Measurements from ENCODE around the gene IMMP2L.
"Not testable (repeated sequence)": the region's sequence is repeated elsewhere in the genome, so short reads cannot be mapped to it uniquely, and the experiment has no call there.

Gene IMMP2L

GRCh38 chr7:111292026-111292470, 270.2 kb downstream of the IMMP2L start:
- Histone ChIP-seq H2AFZ (ENCODE audit: low read depth, low read length, severe bottlenecking) (no peak overlapping the region), H4K20me1 (ENCODE audit: low read depth, low read length) (no peaks in the 10 kb centered on the region), H3K27me3 (ENCODE audit: low read length) (no peaks in the 10 kb centered on the region), H3F3A (ENCODE audit: insufficient read depth) (no peaks in the 10 kb centered on the region), H3K79me2 (ENCODE audit: insufficient read depth, low read length) (no peaks in the 10 kb centered on the region), H3K9ac (ENCODE audit: low read length) (no peak overlapping the region), H3K36me3 (ENCODE audit: low read length) (no peaks in the 10 kb centered on the region), H3K9me3 (ENCODE audit: insufficient read depth, low read length) (no peaks in the 10 kb centered on the region), H3K4me2 (ENCODE audit: low read depth, low read length, poor library complexity, severe bottlenecking) (no peak overlapping the region), H3K27ac (ENCODE audit: low read depth, low read length) (no peak overlapping the region), H3K4me3 (ENCODE audit: insufficient read depth, low read length, poor library complexity, severe bottlenecking) (no peak overlapping the region), H3K9me2 (replicated peaks; ENCODE audit: insufficient read depth, low read length) (no peaks in the 10 kb centered on the region)
- TF ChIP-seq, protein P1, sequence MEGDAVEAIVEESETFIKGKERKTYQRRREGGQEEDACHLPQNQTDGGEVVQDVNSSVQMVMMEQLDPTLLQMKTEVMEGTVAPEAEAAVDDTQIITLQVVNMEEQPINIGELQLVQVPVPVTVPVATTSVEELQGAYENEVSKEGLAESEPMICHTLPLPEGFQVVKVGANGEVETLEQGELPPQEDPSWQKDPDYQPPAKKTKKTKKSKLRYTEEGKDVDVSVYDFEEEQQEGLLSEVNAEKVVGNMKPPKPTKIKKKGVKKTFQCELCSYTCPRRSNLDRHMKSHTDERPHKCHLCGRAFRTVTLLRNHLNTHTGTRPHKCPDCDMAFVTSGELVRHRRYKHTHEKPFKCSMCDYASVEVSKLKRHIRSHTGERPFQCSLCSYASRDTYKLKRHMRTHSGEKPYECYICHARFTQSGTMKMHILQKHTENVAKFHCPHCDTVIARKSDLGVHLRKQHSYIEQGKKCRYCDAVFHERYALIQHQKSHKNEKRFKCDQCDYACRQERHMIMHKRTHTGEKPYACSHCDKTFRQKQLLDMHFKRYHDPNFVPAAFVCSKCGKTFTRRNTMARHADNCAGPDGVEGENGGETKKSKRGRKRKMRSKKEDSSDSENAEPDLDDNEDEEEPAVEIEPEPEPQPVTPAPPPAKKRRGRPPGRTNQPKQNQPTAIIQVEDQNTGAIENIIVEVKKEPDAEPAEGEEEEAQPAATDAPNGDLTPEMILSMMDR (IDR thresholded peaks at IDR 0.05; ENCODE audit: insufficient read depth, low read length, poor library complexity, severe bottlenecking), result no peak
- no peak for TF ChIP-seq EZH2phosphoT487 (conservative IDR thresholded peaks at IDR 0.05; ENCODE audit: low read length)

- H3K36me3 ChIP-seq (ENCODE audit: low read length), result no peaks in the 10 kb centered on the region
- no peaks in the 10 kb centered on the region for H3K79me2 ChIP-seq (ENCODE audit: insufficient read depth, low read length)
- no peak overlapping the region for H3K4me2 ChIP-seq (ENCODE audit: low read depth, low read length, poor library complexity, severe bottlenecking)
- TF ChIP-seq EZH2phosphoT487 (conservative IDR thresholded peaks at IDR 0.05; ENCODE audit: low read length), result no peak
- TF ChIP-seq, protein P1 (IDR thresholded peaks at IDR 0.05; ENCODE audit: insufficient read depth, low read length, poor library complexity, severe bottlenecking), result no peak
- H3F3A ChIP-seq (ENCODE audit: insufficient read depth), result no peaks in the 10 kb centered on the region
- H3K9ac ChIP-seq (ENCODE audit: low read length), result no peak overlapping the region
- H3K4me3 ChIP-seq (ENCODE audit: insufficient read depth, low read length, poor library complexity, severe bottlenecking), result no peak overlapping the region
- no peaks in the 10 kb centered on the region for H4K20me1 ChIP-seq (ENCODE audit: low read depth, low read length)
- no peaks in the 10 kb centered on the region for H3K27me3 ChIP-seq (ENCODE audit: low read length)
- no peak overlapping the region for H3K27ac ChIP-seq (ENCODE audit: low read depth, low read length)
- no peaks in the 10 kb centered on the region for H3K9me2 ChIP-seq (replicated peaks; ENCODE audit: insufficient read depth, low read length)
- no peaks in the 10 kb centered on the region for H3K9me3 ChIP-seq (ENCODE audit: insufficient read depth, low read length)
- no peak overlapping the region for H2AFZ ChIP-seq (ENCODE audit: low read depth, low read length, severe bottlenecking)
Measured at GRCh38 chr7:111290982-111291381, 271.3 kb downstream of the IMMP2L start.

GRCh38 chr7:111290419-111290818, 271.9 kb downstream of the IMMP2L start:
- Histone ChIP-seq H3K9me3 (ENCODE audit: insufficient read depth, low read length) (no peaks in the 10 kb centered on the region), H3K4me3 (ENCODE audit: insufficient read depth, low read length, poor library complexity, severe bottlenecking) (no peak overlapping the region), H3K79me2 (ENCODE audit: insufficient read depth, low read length) (no peaks in the 10 kb centered on the region), H3K36me3 (ENCODE audit: low read length) (no peaks in the 10 kb centered on the region), H3K27me3 (ENCODE audit: low read length) (no peaks in the 10 kb centered on the region), H3K9ac (ENCODE audit: low read length) (no peak overlapping the region), H3K4me2 (ENCODE audit: low read depth, low read length, poor library complexity, severe bottlenecking) (no peak overlapping the region), H3K27ac (ENCODE audit: low read depth, low read length) (no peak overlapping the region), H4K20me1 (ENCODE audit: low read depth, low read length) (no peaks in the 10 kb centered on the region), H2AFZ (ENCODE audit: low read depth, low read length, severe bottlenecking) (no peak overlapping the region), H3F3A (ENCODE audit: insufficient read depth) (no peaks in the 10 kb centered on the region), H3K9me2 (replicated peaks; ENCODE audit: insufficient read depth, low read length) (no peaks in the 10 kb centered on the region)
- no peak for TF ChIP-seq EZH2phosphoT487 (conservative IDR thresholded peaks at IDR 0.05; ENCODE audit: low read length)
- TF ChIP-seq, protein P1 (IDR thresholded peaks at IDR 0.05; ENCODE audit: insufficient read depth, low read length, poor library complexity, severe bottlenecking), result no peak

- not testable (repeated sequence) for H4K20me1 ChIP-seq (ENCODE audit: low read depth, low read length); H3K36me3 ChIP-seq (ENCODE audit: low read length); H3K9ac ChIP-seq (ENCODE audit: low read length); H2AFZ ChIP-seq (ENCODE audit: low read depth, low read length, severe bottlenecking); H3F3A ChIP-seq (ENCODE audit: insufficient read depth); H3K9me3 ChIP-seq (ENCODE audit: insufficient read depth, low read length); H3K27ac ChIP-seq (ENCODE audit: low read depth, low read length); H3K79me2 ChIP-seq (ENCODE audit: insufficient read depth, low read length); H3K4me3 ChIP-seq (ENCODE audit: insufficient read depth, low read length, poor library complexity, severe bottlenecking); H3K9me2 ChIP-seq (replicated peaks; ENCODE audit: insufficient read depth, low read length); H3K27me3 ChIP-seq (ENCODE audit: low read length); H3K4me2 ChIP-seq (ENCODE audit: low read depth, low read length, poor library complexity, severe bottlenecking)
Measured at GRCh38 chr7:111288441-111288840, 273.9 kb downstream of the IMMP2L start.

All from SU-DHL-6 (cell line).